NCI-H748 treated with DMSO at 0.1 percent for 48 hours (cell line): Measurements from ENCODE around the gene PLEKHA8.
"Not testable (repeated sequence)": the region's sequence is repeated elsewhere in the genome, so short reads cannot be mapped to it uniquely, and the experiment has no call there.

ENCODE experiments used
- DNase-seq: peaks from one replicate; lab custom pipeline; 2025; lab: John Stamatoyannopoulos, UW

PLEKHA8 gene

DNA sequence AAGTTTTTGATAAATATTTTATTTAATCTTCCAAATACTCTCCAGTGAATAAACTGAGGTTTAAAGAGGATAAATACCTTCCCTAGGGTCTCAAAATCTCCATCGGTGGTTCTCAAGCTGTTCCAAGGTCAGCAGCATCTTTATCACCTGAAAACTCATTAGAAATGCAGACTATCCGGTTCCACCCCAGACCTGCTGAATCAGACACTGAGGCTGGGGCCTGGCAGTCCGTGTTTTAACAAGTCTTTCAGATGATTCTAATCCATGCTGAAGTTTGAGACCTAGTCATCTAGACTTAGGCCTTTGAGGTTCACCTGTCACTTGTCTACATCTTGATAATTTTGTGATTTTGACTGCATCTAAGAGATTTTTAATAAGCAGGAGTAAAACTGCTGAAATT is 37.5 kb downstream of the PLEKHA8 start:
- DNase-seq = no peak

DNA sequence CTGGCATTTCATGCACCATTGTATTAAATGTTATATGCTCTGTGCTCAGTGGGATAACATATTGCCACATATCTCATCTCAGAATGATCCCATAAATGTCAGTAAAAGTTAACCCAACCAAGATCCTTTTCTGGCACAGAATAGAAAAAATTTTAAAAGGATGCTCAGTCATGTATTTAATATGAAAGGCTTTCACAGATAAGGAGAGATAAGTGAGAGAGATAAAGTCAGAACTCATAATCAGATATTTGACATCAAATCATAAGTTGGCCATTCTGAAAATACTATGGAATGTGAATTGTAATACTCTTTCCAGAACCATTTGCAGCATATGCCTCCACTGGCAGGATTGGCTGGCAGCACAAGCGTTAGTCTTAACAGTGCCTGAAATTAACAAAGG is 38.5 kb downstream of the PLEKHA8 start:
- no peak for DNase-seq

DNA sequence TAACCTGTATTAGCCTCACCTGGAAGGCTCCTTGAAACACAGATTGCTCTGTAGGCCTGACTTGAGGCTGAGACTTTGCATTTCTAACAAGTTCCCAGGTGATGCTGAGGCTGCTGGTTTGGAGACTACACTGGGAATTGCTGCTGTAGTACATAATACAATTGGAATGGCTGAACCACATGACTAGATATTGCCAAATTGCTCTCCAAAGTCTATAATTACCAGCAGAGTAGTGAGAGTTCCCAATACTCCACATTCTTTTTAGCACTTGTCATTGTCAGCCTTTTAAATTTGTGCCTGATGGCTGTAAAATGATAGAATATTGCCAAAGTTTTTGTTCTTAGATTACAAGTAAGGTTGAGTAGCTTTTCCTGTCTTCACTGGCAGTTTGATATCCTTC is 39.9 kb downstream of the PLEKHA8 start:
- no peak for DNase-seq

DNA sequence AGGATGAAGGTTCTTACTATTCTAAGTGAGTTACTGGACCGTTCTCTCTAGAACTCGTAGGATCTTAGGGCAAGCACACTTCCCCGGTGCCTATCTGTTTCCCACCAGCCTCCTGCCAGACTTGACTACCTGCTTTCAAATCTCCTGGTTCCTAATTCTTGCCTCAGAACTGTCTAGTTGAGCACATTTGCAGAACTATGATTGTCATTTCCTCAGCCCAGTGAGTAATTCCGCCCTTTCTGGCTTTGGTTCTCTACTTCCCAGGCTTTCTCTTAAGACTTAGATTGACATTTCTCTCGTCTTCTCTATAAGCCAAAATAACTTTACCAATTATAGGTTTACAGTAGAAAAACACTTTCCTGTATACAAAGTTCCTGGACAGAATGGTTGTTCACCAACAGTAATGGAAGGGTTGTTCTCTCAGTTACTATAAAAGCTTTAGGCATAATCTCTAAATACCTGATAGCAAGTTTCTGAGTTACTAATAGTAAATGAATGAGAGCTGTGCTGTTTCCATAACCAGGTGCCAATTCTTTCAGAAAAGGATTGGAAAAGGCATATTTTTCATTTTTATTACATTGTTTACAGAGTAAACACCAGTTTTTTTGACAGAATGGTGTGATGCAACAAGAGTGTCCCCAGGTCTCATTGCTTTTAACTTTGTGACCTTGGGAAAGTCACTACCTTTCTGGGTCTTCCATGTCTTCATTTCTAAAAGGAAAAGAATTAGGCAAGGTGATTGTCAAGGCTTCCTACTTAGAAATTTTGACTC is 41.1 kb downstream of the PLEKHA8 start:
- no peak for DNase-seq

DNA sequence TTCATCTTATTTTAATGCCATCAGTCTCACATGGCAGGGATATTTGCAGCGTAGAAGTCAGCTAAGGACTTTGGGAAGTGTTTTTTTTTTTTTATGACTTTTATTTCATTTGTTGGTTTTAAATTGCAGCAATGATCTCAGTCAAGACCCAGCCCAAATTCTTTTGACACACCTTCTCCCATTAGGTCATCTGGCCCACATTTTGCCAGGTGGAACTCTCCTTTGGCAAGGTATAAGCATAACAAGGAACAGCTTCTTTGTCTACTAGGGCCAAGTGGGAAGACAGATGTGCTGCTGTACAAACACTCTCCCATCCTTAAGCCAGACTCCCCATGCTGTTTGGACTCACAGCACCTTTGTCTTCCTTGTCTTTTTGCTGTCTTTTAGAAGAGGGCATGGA is 41.8 kb downstream of the PLEKHA8 start:
- no peak for DNase-seq

DNA sequence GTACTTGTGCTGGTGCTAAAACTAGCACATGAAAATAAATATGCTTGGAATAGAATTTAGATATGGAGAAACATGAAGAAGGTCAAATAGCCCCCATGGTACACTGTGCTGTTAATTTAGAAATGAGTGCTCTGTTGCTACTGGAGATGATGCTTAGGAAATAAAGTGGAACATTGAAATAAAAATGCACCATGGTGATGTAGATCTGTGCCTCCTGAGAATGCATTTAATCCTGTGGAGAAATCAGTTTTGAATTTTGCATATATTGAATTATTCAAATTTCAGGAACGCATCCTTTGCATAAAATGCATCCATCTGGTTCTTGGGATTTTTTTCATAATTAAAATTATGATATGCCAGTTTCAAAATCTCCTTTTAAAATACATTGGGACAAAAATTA is 44.5 kb downstream of the PLEKHA8 start:
- no peak for DNase-seq

DNA sequence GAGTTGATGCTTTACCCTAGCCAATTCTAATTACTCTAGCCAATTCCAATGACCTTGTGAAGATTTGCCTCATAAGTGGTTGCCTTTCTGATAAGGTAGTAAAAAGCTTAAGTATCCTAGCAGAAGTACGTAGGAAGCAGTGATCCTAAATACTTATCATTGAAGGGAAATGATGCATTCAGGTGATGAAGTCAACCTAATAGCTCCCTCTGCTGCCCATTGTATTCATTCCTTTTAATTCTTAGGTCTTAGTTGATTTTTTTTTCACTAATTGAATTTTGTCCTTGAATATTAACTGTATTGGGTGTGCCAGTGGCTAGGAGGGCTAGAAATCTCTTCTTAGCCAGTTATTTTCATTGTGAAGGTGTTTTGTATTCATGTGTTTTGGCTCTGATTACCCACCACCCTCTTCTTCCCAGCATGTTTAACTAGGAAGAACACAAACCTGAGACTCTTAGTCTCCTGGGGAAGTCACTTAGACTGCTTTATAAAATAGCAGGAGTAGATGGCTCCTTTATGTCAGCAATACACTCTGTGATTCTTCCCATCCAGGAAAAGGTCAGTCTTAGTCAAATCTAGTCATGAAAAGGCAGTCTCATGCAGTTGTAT is 46.3 kb downstream of the PLEKHA8 start:
- peak; percentile 37 for DNase-seq

DNA sequence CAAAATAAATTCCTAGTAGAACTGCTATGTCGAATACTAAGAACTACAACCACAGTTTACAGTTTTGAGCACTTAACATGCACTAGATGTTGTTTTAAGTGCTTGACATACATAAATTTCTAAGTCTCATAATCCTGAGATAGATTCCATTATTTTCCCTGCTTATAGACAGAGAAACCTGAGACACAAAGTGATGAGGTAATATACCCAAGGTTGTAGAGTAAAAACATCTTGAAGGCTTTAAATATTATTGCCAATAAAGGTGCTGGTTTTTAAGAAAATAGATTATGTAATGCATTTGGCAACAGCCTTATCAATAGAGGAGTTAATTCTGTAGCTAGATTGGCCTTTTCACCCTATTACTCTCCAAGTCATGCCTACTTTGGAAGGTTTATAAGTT is 48.2 kb downstream of the PLEKHA8 start:
- DNase-seq = no peak

DNA sequence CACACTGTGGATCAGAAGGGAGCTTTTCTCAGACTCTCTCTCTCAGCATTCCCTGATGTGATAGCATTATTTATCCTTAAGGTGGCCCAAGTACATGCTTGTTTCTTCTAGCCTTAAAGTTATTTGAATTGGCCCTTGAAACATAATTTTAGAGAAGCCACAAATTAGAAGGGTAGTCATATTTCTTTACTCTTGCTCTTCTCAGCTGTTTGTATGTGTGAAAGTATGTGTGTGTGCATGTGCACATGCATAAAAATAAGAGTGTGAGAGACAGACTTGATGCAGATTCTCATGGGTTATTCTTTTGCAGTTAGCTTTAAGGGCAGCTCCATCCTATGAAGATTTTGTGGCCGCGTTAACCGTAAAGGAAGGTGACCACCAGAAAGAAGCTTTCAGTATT is 50.1 kb downstream of the PLEKHA8 start:
- DNase-seq = no peak

DNA sequence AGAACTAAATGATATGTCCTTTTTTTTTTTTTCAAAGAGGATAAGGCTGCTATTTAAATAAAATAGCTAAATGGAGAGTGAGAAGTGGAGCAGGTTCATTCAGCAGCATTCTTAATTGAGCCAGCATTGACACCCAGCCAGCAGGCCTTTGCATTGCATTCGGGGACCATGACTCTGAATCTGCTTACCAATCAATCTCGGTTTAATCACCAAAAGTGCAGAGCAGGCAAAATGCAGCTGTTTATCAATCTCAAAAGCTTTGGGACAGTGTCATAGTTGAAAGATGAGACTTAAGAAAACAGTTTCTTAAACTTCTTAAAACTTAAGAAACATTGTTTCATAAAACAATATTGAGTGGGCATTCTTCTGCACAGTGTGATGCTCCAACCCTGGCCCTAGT is 51.7 kb downstream of the PLEKHA8 start:
- no peak for DNase-seq

DNA sequence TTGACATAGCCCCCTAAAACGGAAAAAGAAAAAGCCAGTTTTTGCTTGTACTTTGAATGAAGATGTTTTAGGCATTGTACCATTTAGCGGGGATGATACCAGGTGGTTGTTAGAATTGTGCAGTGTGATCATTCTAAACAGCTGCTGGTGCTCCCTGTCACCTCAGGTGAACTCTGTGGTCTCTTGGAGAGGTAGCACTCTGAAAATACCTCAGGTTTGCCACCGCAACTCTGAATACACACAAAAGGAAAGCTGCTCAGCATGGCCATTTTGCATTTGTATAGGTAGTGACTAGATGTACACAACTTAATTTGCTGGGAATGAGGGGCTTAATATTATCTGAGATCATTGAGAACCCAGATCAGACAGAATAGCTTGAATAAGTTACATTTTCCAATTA is 52.6 kb downstream of the PLEKHA8 start:
- no peak for DNase-seq

DNA sequence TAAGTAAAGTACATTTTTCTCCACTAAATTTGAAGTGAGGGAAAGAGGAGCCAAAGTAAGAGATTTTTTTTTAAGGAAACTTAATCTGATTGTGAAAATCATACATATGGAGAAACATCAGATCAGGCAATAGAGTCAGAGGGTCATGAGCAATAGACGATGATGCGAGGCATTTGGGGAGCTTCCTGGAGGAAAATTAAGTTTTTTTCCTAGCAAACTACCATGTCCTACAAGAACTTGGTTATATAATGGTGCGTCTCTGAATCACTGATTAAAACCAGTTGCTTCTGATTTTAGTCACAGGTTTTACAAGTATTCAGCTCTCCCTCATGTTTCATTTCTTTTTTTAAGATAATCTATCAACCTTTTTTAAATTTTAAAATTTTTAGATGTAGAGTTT is 54.5 kb downstream of the PLEKHA8 start:
- DNase-seq = no peak

DNA sequence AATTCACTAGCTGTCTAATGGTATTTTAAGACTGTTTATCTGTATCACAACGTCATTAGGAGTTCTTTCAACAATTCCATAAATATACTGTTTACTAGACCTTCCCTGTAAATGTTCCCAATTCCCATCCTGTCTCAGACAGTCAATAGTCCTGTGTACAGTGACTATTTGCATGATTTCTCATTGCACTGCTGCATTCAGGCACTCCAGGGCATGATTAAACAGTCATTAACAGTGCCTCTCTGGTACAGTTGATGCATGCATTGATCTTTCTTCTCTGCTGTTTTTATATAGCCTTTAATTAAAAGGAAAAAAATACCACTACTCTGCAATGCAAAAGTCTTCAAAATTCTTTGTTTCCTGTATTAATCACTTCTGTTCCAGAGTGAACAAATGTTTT is 55.1 kb downstream of the PLEKHA8 start:
- DNase-seq = no peak

DNA sequence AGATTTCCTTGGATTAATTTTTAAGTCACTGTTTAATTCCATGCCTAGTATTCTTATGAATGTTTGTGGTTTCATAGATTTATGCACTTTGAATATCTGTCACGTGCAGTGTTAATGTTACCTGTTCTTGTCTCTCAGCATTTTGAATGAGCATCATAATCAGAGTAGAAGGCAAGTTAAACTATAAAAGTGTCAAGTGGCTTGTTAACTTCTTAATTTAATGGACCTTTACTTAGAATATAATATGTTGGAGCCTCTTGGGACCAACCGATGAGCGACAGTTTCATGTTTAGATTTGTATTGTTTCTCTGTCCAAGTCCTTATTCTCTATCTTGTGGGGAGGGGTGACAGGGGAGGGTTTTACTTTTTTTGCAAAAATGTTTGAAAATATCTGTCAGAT is 56.0 kb downstream of the PLEKHA8 start:
- no peak for DNase-seq

DNA sequence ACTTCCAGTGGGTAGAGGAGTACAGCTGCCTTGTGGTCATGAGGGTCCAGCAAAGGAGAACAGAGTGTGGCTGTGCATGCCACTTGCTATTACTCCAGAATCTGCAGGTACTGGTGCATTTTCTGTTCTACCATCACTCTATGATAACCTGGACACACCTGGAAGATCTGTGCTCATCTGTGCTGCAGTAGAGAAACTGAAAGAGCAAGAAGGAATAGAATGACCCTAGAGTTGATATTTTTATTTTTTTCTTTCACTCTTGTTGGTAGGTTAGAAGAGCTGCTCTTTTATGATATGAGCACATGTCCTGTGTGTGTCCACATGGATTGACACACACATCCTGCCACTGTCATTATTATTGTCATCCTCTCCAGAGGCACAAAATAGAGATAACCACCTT is 58.3 kb downstream of the PLEKHA8 start:
- no peak for DNase-seq

DNA sequence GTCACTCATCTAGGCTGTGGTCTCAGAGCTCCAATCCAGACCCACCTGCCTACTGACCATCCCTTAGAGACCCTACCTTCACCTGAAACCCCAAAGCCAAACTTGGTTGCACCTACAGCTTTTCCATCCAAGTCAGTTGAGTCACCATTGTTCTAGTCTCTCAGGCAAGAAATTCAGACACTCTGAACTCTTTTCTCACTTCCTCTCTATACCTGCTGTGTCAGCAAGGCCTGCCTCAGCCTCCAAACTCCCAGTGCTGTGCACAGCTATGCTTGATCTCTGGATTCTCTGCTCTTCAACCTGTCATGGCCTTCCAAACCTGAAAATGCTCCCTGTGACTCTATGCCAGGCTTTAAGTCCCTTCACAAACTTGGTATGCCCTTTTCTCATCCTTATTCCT is 59.2 kb downstream of the PLEKHA8 start:
- no peak for DNase-seq

DNA sequence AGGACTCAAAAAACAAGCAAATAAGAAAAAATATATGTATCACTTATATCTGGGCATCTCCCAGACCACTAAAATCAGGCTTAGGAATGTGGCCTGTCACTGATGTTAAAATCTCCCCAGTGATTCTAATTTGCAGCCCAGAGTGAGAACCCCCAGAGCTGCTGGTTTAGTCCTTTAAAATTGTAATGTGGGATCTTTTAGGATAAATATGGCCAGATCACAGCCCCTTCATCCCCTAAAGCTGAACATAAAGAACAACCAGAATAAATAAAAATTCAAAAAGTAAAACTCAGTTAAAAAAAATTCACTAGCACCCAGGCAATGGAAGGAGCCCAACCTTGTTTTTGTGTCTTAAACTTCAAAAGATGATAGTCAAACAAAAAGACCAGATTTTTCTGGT is 60.1 kb downstream of the PLEKHA8 start:
- DNase-seq = no peak

DNA sequence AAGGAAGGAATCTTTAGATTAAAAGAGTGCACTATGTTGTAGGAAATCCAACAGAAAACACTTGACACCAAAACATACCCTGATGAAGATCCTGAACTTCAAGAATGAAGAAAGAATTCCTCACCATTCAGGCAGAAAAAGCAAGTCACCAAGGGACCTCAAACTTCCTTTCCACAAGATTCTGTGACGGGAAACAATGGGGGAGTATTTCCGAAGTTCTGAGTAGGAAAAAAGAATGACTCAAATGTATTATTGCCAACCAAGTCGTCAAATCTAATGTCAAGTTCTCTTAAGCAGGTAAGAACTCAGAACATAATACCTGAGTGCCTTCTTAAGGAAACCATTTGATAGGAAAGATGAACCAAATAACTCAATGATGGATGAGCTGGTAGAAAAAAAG is 61.9 kb downstream of the PLEKHA8 start:
- no peak for DNase-seq

DNA sequence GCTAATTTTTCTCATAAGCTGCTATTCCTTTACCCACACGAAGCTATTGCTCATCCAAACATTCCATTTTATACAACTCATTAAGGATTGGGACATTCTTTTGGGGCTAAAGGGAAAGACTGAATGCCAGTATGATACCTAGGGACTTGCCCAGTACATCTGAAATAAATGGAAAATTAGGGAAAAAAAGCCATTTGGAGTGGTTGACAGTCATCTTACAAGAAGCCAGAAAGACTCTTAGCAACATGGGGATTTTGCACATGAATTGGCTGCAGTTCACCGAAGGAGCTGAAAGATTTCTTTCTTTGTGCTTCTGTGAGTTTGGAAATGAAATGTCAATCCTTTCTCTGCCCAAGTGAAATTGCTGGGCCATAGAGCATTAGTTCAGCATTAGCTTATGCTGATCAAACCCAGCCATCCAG is 63.3 kb downstream of the PLEKHA8 start:
- DNase-seq = no peak

DNA sequence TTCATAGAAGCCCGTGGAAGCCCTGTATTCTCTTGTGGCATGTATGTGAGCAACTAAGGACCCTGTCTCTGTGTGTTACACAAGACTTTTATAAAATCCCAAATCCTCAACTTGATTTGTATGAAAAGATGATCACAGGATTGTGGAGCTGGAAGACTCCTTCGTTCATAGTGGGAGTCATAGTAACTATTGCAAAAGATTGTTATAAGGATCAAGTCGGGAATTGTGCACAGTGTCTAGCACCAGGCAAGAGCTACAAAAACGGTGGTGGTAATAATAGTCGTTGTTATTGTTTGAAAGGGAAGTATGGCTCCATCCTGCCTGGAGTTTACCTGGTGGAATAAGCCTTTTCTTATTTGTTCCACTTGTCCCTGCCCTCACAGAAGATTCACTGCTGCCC is 63.8 kb downstream of the PLEKHA8 start:
- no peak for DNase-seq

DNA sequence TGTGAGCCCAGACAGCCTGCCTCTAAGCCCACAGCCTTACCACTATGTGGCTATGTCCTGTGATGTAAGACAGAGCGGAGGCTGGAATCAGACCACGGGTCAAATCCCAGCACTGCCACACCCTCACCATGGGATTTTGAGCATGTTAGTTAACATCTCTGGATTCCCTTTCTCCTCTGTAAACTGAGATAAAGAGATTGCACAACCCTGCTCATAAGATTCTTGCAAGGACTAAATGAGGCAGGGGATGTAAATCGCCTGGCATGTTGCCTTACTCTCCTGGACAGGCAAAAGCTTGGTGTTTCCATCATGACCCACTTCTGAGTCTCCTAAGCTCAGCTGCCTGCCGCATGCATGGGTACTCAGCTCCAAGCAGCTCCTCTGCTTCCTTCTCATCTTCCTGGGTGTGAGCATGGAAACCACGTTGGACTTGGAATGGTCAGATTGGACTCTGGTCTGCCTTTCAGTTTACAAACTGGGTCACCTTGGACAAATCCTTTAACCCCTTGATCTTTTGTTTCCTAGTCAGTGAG is 65.3 kb downstream of the PLEKHA8 start:
- no peak for DNase-seq

DNA sequence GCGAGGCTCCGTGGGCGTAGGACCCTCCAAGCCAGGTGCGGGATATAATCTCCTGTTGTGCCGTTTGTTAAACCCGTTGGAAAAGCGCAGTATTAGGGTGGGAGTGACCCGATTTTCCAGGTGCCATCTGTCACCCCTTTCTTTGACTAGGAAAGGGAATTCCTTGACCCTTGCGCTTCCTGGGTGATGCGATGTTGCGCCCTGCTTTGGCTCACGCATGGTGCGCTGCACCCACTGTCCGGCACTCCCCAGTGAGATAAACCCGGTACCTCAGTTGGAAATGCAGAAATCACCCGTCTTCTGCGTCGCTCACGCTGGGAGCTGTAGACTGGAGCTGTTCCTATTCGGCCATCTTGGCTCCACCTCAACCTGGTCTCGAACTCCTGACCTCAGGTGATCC is 70.4 kb downstream of the PLEKHA8 start:
- DNase-seq = not testable (repeated sequence)

DNA sequence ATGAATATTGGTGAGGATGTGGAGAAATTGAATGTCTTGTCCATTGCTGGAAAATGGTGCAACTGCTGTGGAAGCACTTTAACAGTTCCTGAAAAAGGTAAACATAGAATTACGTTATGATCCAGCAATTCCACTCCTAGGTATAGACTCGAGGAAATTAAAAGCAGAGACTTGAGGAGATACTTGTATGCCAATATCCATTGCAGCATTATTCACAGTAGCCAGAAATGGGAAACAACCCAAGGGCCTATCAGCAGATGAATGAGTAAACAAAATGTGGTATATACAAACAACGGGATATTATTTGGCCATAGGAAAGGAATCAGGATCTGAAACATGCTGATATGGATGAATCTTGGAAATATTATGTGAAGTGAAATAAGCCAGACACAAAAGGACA is 74.1 kb downstream of the PLEKHA8 start:
- no peak for DNase-seq

DNA sequence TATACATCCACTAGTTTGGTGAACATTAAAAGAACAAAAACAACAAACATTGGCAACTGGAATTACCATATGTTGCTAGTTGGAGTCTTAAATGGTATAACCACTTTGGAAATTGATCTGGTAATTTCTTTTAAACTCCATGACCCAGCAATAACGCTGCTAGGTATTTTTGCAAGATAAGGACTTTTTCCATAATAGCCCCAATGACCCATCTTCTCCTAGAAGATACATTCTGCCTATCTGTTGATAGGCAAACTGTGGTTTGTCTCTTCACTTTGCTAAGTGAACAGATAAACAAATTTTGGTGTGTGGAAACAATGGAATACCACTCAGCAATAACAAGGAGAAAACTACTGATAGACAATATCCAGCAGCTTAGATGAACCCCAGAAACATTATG is 75.9 kb downstream of the PLEKHA8 start:
- no peak for DNase-seq
